KMS-11 (cell line): ENCODE data around the gene FADS2.

Source experiments
- H2AFZ ChIP-seq: fragments of 200-600 bp; sonication (generic); 2 replicates; pipeline ENCODE4 v1.6.1; 2016; ENCODE audit warnings: antibody characterized with exemption, mixed run types, low read depth
- H3K27ac ChIP-seq: fragments of 200-600 bp; sonication (generic); 2 replicates; pipeline ENCODE4 v1.6.1; 2016; ENCODE audit warnings: mild to moderate bottlenecking, mixed run types
- H3K27me3 ChIP-seq: fragments of 200-600 bp; sonication (generic); 2 replicates; pipeline ENCODE4 v1.6.1; 2017; ENCODE audit warnings: mild to moderate bottlenecking, low read depth, mixed run types, moderate library complexity; ENCODE audit not compliant: insufficient read depth
- H3K36me3 ChIP-seq: fragments of 200-600 bp; sonication (generic); 2 replicates; pipeline ENCODE4 v1.6.1; 2017; ENCODE audit warnings: mild to moderate bottlenecking, mixed run types; ENCODE audit not compliant: insufficient read depth
- H3K4me1 ChIP-seq: fragments of 200-600 bp; sonication (generic); 2 replicates; pipeline ENCODE4 v1.6.1; 2016; ENCODE audit warnings: mild to moderate bottlenecking, low read depth, mixed run types; ENCODE audit not compliant: poor library complexity, severe bottlenecking
- H3K4me2 ChIP-seq: fragments of 200-600 bp; sonication (generic); 2 replicates; pipeline ENCODE4 v1.7.0; 2016; ENCODE audit warnings: mild to moderate bottlenecking, mixed run types
- H3K4me3 ChIP-seq: fragments of 200-600 bp; sonication (generic); IDR thresholded peaks from 2 replicates; pipeline ENCODE4 v1.6.1; 2017; ENCODE audit warnings: low read depth, low read length, mixed read lengths; ENCODE audit not compliant: insufficient read depth
- H3K79me2 ChIP-seq: fragments of 200-600 bp; sonication (generic); 2 replicates; pipeline ENCODE4 v1.6.1; 2016; ENCODE audit warnings: low read depth, mixed run types; ENCODE audit not compliant: insufficient read depth
- H3K9ac ChIP-seq: fragments of 200-600 bp; sonication (generic); 2 replicates; pipeline ENCODE4 v1.6.1; 2016; ENCODE audit warnings: mild to moderate bottlenecking, mixed run types
- H4K20me1 ChIP-seq: fragments of 200-600 bp; sonication (generic); 2 replicates; pipeline ENCODE4 v1.6.1; 2016; ENCODE audit warnings: mild to moderate bottlenecking, mixed run types; ENCODE audit not compliant: insufficient read depth
- TF ChIP-seq, protein P1 (sequence below): fragments of 200-600 bp; sonication (generic); conservative IDR thresholded peaks from 2 replicates; pipeline ENCODE4 v1.6.1; 2017; ENCODE audit warnings: low read depth, mild to moderate bottlenecking, antibody characterized with exemption, low read length, moderate library complexity, mixed read lengths

Gene FADS2

DNA sequence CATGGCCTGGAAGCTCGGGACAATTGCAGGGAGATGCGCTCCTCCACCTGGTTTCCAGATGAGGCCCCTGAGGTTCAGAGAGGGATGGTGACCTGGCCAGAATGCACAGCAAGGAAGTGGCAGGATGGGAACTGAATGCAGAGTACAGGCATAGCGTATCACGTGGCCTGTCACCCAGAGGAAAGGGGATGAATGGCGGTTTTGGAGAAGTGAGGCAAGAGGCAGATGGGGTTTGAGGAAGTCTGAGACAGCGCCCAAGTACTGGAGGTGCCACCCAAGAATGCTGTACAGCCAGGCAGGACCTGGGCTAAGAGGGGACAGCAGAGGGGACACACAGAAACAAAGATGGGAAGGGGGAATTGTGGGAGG is 84.4 kb downstream of the FADS2 start:
- TF ChIP-seq, protein P1, sequence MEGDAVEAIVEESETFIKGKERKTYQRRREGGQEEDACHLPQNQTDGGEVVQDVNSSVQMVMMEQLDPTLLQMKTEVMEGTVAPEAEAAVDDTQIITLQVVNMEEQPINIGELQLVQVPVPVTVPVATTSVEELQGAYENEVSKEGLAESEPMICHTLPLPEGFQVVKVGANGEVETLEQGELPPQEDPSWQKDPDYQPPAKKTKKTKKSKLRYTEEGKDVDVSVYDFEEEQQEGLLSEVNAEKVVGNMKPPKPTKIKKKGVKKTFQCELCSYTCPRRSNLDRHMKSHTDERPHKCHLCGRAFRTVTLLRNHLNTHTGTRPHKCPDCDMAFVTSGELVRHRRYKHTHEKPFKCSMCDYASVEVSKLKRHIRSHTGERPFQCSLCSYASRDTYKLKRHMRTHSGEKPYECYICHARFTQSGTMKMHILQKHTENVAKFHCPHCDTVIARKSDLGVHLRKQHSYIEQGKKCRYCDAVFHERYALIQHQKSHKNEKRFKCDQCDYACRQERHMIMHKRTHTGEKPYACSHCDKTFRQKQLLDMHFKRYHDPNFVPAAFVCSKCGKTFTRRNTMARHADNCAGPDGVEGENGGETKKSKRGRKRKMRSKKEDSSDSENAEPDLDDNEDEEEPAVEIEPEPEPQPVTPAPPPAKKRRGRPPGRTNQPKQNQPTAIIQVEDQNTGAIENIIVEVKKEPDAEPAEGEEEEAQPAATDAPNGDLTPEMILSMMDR, result no peak
- no peaks in the 10 kb centered on the region for H4K20me1 ChIP-seq
- no peaks in the 10 kb centered on the region for H3K36me3 ChIP-seq
- H3K9ac ChIP-seq, result no peak overlapping the region
- H3K4me3 ChIP-seq, result no peak overlapping the region
- peaks cover 31% of the 10 kb centered on the region for H3K4me1 ChIP-seq
- no peak overlapping the region for H3K27ac ChIP-seq
- no peak overlapping the region for H2AFZ ChIP-seq
- no peaks in the 10 kb centered on the region for H3K79me2 ChIP-seq
- no peaks in the 10 kb centered on the region for H3K27me3 ChIP-seq
- H3K4me2 ChIP-seq, result no peak overlapping the region

DNA sequence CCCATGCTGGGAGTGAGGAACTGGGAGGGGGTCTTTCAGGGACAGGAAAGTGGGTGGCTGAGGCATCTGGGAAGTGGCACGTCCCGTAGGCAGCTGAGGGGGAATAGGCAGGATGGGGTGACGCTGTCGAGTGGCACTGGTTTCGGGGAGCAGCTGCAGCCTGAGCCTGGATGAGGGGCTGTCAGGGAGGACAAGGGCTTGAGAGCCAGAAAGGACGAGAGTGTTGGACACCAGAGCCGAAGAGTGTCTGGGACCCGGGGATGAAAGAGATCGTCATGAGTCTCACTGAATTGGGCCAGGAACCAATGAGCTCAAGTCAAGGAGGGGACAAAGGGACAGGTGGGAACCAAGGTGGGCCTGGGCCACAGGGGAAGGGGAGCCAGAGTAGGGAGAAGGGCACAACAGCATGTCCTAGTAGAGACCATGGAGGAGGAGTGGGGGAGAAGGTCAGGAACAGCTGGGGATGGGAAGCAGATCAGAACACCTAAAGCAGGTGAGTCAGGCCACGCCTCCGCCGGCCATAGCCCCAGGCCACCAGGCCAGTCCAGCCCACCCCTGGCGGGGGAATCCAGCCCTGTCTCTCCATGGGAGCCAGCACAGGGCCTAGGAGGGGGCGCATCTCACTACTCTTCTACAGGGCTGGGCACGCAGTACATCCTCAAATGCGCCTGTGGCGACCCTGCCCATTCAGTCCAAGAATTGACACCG is 85.0 kb downstream of the FADS2 start:
- Histone ChIP-seq H3K9ac (no peak overlapping the region), H3K4me1 (peaks cover 36% of the 10 kb centered on the region), H3K36me3 (no peaks in the 10 kb centered on the region), H4K20me1 (no peaks in the 10 kb centered on the region), H3K79me2 (no peaks in the 10 kb centered on the region), H3K27ac (no peak overlapping the region), H2AFZ (no peak overlapping the region), H3K4me3 (no peak overlapping the region), H3K27me3 (no peaks in the 10 kb centered on the region), H3K4me2 (no peak overlapping the region)
- TF ChIP-seq, protein P1, result no peak

DNA sequence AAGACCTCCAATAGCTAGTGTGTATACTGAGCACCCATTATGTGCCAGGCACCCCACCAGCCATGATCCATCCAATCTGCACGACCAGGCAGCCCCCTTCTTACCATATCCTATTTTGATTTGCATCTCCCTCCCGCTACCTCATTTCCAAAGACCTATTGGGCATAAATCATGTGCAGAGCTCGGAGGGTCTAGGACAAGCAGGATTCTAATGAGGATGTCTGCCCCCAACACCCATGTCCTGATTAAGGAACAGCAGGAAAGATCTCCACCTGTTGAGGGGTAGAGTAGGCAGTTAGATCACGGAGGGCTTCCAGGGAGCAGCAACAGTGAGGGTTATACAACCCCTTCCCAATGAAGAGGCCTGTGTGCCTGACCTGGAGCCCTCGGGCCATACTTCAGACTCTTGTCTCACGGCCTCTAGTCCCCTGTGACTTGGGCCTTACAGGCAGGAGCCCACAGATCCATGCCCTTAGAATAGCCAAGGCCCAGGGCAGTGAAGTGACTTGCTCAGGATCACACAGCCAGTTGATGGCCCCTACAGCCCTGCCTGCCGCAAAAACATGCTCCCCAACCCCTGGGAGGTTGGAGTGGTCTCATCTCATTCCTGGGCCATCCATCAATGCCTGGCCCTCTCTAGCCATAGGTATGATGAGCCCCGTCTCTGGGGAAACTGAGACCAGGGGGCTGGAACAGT is 85.7 kb downstream of the FADS2 start:
- H3K9ac ChIP-seq, result no peak overlapping the region
- H3K4me3 ChIP-seq, result no peak overlapping the region
- H2AFZ ChIP-seq, result no peak overlapping the region
- H3K27ac ChIP-seq, result no peak overlapping the region
- no peaks in the 10 kb centered on the region for H3K36me3 ChIP-seq
- TF ChIP-seq, protein P1, result no peak
- H3K27me3 ChIP-seq, result no peaks in the 10 kb centered on the region
- no peaks in the 10 kb centered on the region for H4K20me1 ChIP-seq
- H3K79me2 ChIP-seq, result no peaks in the 10 kb centered on the region
- H3K4me2 ChIP-seq, result no peak overlapping the region
- peaks cover 29% of the 10 kb centered on the region for H3K4me1 ChIP-seq

DNA sequence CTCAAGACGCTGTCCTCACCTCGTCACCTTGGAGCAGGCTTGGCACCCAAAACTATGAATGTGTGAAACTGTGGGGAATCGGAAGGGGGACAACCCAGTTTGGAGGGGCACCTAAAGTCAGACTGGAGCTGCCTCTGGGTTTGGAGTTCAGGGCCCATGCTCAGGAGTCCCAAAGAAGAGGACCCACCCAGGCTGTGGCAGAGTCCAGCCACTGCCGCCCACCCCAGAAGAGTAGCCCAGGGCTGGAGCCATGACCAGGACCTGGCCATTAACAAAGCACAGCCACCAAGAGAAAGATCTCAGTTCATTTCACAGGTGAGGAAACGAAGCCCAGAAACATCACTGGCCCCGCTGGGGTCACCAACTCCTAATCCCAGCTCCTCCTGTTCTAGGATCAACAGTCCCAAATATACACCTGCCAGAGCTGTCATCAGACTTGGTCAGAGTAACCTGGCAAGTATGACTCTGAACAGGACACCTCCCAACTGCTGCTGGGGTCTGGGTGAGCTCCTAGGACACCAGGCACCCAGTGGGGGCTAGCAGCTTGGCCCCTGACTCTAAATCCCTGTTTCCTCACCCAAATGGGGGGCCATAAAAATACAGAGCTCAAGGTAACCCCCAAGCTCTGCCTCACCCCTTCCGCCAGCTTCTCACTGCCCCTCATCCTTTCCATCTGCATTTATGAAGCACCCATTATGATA is 86.5 kb downstream of the FADS2 start:
- no peaks in the 10 kb centered on the region for H3K27me3 ChIP-seq
- no peaks in the 10 kb centered on the region for H4K20me1 ChIP-seq
- no peak overlapping the region for H3K27ac ChIP-seq
- no peak overlapping the region for H2AFZ ChIP-seq
- no peaks in the 10 kb centered on the region for H3K36me3 ChIP-seq
- no peak overlapping the region for H3K4me2 ChIP-seq
- H3K4me3 ChIP-seq, result no peak overlapping the region
- no peaks in the 10 kb centered on the region for H3K79me2 ChIP-seq
- TF ChIP-seq, protein P1, result no peak
- H3K9ac ChIP-seq, result no peak overlapping the region
- H3K4me1 ChIP-seq, result peaks cover 21% of the 10 kb centered on the region
